Measurements from ENCODE around the gene TTC9.

TTC9 gene
- total RNA-seq: 8.3 to 46.5 (median 17.7) reads per million in 4 experiments

GRCh38 chr14:70641548-70642302, at the start of gene TTC9:
Gene TTC9, plus strand, starts transcription at chr14:70641916. Its CDS starts 214 bp downstream, at chr14:70642130.
- no peak for DNase-seq

- DNase-seq: no peak
Measured at GRCh38 chr14:70594461-70594860, 47.3 kb upstream of the TTC9 start.

- no peak for DNase-seq
Measured at GRCh38 chr14:70595443-70596185, 46.1 kb upstream of the TTC9 start.

- DNase-seq: no peak
Measured at GRCh38 chr14:70597731-70598130, 44.0 kb upstream of the TTC9 start.

- DNase-seq: no peak
Measured at GRCh38 chr14:70599345-70599744, 42.4 kb upstream of the TTC9 start.

- DNase-seq: peak; percentile 84
Measured at GRCh38 chr14:70600382-70601157, 41.1 kb upstream of the TTC9 start, which contains the start of gene MED6. Gene MED6, minus strand, starts transcription at chr14:70600655. Its CDS starts 18 bp downstream, at chr14:70600637.

- no peak for DNase-seq
Measured at GRCh38 chr14:70601162-70601561, 40.6 kb upstream of the TTC9 start.

- DNase-seq: no peak
Measured at GRCh38 chr14:70602254-70602653, 39.5 kb upstream of the TTC9 start.

GRCh38 chr14:70611216-70611615, 30.5 kb upstream of the TTC9 start:
- no peak for DNase-seq

- no peak for DNase-seq
Measured at GRCh38 chr14:70616646-70617045, 25.1 kb upstream of the TTC9 start.

GRCh38 chr14:70618314-70618713, 23.4 kb upstream of the TTC9 start:
- DNase-seq: no peak

GRCh38 chr14:70619708-70620107, 22.0 kb upstream of the TTC9 start:
- DNase-seq: no peak

GRCh38 chr14:70622111-70622712, 19.5 kb upstream of the TTC9 start:
- DNase-seq: peak; percentile 22

- no peak for DNase-seq
Measured at GRCh38 chr14:70624972-70625371, 16.7 kb upstream of the TTC9 start.

GRCh38 chr14:70631948-70632347, 9.8 kb upstream of the TTC9 start:
- DNase-seq: no peak

GRCh38 chr14:70635971-70636595, 5.6 kb upstream of the TTC9 start:
- DNase-seq: no peak

- DNase-seq: no peak
Measured at GRCh38 chr14:70638416-70638815, 3.3 kb upstream of the TTC9 start.

GRCh38 chr14:70640938-70641547, 673 bp upstream of the TTC9 start:
- peak; percentile 33 for DNase-seq

GRCh38 chr14:70642303-70643235, 853 bp downstream of the TTC9 start:
- DNase-seq: peak; percentile 10

GRCh38 chr14:70643967-70644366, 2.3 kb downstream of the TTC9 start:
- DNase-seq: no peak

- DNase-seq: no peak
Measured at GRCh38 chr14:70645892-70646291, 4.2 kb downstream of the TTC9 start.

All from effector CD8-positive, alpha-beta T cell (primary cell).